ENCODE data around the gene C16orf96. TPM values are rescaled to one million over a fixed set of nuclear protein-coding genes. Genes with fewer than 3 reads are reported as not detected.

Gene C16orf96
- total and polyA plus RNA-seq, 2 experiments from 2014 or later, result 0.37 to 2.2 TPM

DNA sequence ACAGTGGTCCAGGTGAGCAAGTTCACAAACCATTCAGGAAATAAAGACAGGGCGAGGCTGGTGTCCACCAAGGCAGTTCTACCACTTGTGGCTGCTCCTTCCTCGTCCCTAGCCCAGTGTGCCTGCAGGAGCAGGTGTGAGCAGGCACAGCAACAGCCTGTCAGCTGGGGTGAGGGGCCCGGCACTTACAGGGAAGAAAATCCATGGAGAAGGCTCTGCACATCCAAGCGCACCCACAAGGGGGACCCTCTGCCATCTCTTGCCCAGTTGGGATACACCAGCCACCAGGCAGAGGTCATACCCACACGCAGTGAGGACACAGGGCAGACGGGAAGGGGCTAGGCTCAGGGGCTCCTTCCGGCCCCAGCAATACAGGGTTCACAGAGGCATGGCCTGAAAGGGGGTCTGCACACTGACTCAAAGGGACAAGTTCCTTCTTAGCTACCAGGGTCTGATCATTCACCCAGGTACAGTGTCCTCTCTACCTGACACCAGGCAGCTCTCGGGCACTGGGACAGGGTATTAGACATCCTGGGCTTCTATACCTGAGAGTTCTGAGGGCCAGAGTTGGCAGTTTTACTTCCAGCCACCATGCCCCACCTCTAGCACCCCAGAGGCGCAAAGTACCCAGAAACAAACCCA lies 44.6 kb upstream of the C16orf96 start:
- Mint-ChIP-seq H3K27me3 (ENCODE audit: insufficient read depth, low read depth, poor library complexity) (peaks cover 10% of the 10 kb centered on the region), H3K4me3 (no peak overlapping the region), H3K4me1 (peaks cover 19% of the 10 kb centered on the region), H3K27ac (no peak overlapping the region), H3K9me3 (no peaks in the 10 kb centered on the region), H3K36me3 (ENCODE audit: low read depth) (peaks cover 35% of the 10 kb centered on the region)
- Histone ChIP-seq H3K9me2 (ENCODE audit: insufficient read depth) (no peaks in the 10 kb centered on the region), H3K27me3 (ENCODE audit: insufficient read depth) (no peaks in the 10 kb centered on the region), H3F3A (replicated peaks; ENCODE audit: low read depth) (0 out of 2 replicates have a peak, but pooled peaks cover 7% of the 10 kb centered on the region), H3K4me1 (ENCODE audit: insufficient read depth) (peaks cover 16% of the 10 kb centered on the region), H3K79me2 (replicated peaks; ENCODE audit: insufficient read depth) (peaks cover 12% of the 10 kb centered on the region; the same call in 1 of the 2 replicates), H2AFZ (no peak overlapping the region), H3K4me2 (no peak overlapping the region), H3K36me3 (ENCODE audit: insufficient read depth) (no peaks in the 10 kb centered on the region), H3K27ac (ENCODE audit: low read depth) (0 out of 2 replicates have a peak overlapping the region, but pooled peaks have one; percentile 72), H3K4me3 (no peak overlapping the region), H4K20me1 (replicated peaks; ENCODE audit: insufficient read depth) (peaks cover 16% of the 10 kb centered on the region)
- no peak for TF ChIP-seq JUNB (IDR thresholded peaks at IDR 0.05; ENCODE audit: unreplicated experiment)
- TF ChIP-seq, protein P1, sequence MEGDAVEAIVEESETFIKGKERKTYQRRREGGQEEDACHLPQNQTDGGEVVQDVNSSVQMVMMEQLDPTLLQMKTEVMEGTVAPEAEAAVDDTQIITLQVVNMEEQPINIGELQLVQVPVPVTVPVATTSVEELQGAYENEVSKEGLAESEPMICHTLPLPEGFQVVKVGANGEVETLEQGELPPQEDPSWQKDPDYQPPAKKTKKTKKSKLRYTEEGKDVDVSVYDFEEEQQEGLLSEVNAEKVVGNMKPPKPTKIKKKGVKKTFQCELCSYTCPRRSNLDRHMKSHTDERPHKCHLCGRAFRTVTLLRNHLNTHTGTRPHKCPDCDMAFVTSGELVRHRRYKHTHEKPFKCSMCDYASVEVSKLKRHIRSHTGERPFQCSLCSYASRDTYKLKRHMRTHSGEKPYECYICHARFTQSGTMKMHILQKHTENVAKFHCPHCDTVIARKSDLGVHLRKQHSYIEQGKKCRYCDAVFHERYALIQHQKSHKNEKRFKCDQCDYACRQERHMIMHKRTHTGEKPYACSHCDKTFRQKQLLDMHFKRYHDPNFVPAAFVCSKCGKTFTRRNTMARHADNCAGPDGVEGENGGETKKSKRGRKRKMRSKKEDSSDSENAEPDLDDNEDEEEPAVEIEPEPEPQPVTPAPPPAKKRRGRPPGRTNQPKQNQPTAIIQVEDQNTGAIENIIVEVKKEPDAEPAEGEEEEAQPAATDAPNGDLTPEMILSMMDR (conservative IDR thresholded peaks at IDR 0.05; ENCODE audit: low read depth in 2 of 2), result peak; percentile 69 to 86
- TF ChIP-seq CREB1 (CRISPR knock-in tag; IDR thresholded peaks at IDR 0.05; ENCODE audit: low read depth), result 0 out of 2 replicates have a peak, but pooled peaks have one; percentile 6
- ATAC-seq (peak; percentile 94), DNase-seq (ENCODE audit: low spot score) (peak; percentile 89)

DNA sequence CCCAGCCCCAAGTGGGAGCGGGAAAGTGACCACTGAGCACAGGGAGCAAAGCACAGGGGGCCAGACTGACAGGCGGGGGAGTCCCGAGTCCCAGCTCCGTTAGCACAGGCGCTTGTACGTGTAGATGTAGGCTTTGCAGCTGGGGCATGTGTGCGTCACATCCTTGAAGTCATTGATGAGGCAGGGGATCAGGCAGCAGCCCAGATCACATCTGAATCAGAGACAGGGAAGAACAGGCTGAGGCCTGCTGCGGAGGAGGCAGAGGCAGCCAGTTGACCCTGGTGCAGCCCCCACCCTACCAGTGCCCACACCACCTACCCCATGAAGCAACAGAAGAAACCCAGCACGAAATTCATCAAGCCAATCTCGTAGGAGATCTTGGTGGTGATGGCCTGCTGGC lies 43.7 kb upstream of the C16orf96 start:
- peaks cover 28% of the 10 kb centered on the region for H3K36me3 Mint-ChIP-seq (ENCODE audit: low read depth)
- TF ChIP-seq, protein P2, sequence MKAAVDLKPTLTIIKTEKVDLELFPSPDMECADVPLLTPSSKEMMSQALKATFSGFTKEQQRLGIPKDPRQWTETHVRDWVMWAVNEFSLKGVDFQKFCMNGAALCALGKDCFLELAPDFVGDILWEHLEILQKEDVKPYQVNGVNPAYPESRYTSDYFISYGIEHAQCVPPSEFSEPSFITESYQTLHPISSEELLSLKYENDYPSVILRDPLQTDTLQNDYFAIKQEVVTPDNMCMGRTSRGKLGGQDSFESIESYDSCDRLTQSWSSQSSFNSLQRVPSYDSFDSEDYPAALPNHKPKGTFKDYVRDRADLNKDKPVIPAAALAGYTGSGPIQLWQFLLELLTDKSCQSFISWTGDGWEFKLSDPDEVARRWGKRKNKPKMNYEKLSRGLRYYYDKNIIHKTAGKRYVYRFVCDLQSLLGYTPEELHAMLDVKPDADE (IDR thresholded peaks at IDR 0.05), result no peak
- TF ChIP-seq POLR2AphosphoS5 (IDR thresholded peaks at IDR 0.05; ENCODE audit: low read depth) (no peak), ZNF114 (CRISPR knock-in tag; IDR thresholded peaks at IDR 0.05) (no peak), EZH2phosphoT487 (IDR thresholded peaks at IDR 0.05; ENCODE audit: unreplicated experiment) (no peak), JUNB (IDR thresholded peaks at IDR 0.05; ENCODE audit: unreplicated experiment) (no peak), CREB1 (CRISPR knock-in tag; IDR thresholded peaks at IDR 0.05; ENCODE audit: low read depth) (no peak), ZNF331 (CRISPR knock-in tag; IDR thresholded peaks at IDR 0.05; ENCODE audit: low read depth) (no peak), NANOG (IDR thresholded peaks at IDR 0.05; ENCODE audit: borderline replicate concordance) (no peak)
- TF ChIP-seq, protein P3, sequence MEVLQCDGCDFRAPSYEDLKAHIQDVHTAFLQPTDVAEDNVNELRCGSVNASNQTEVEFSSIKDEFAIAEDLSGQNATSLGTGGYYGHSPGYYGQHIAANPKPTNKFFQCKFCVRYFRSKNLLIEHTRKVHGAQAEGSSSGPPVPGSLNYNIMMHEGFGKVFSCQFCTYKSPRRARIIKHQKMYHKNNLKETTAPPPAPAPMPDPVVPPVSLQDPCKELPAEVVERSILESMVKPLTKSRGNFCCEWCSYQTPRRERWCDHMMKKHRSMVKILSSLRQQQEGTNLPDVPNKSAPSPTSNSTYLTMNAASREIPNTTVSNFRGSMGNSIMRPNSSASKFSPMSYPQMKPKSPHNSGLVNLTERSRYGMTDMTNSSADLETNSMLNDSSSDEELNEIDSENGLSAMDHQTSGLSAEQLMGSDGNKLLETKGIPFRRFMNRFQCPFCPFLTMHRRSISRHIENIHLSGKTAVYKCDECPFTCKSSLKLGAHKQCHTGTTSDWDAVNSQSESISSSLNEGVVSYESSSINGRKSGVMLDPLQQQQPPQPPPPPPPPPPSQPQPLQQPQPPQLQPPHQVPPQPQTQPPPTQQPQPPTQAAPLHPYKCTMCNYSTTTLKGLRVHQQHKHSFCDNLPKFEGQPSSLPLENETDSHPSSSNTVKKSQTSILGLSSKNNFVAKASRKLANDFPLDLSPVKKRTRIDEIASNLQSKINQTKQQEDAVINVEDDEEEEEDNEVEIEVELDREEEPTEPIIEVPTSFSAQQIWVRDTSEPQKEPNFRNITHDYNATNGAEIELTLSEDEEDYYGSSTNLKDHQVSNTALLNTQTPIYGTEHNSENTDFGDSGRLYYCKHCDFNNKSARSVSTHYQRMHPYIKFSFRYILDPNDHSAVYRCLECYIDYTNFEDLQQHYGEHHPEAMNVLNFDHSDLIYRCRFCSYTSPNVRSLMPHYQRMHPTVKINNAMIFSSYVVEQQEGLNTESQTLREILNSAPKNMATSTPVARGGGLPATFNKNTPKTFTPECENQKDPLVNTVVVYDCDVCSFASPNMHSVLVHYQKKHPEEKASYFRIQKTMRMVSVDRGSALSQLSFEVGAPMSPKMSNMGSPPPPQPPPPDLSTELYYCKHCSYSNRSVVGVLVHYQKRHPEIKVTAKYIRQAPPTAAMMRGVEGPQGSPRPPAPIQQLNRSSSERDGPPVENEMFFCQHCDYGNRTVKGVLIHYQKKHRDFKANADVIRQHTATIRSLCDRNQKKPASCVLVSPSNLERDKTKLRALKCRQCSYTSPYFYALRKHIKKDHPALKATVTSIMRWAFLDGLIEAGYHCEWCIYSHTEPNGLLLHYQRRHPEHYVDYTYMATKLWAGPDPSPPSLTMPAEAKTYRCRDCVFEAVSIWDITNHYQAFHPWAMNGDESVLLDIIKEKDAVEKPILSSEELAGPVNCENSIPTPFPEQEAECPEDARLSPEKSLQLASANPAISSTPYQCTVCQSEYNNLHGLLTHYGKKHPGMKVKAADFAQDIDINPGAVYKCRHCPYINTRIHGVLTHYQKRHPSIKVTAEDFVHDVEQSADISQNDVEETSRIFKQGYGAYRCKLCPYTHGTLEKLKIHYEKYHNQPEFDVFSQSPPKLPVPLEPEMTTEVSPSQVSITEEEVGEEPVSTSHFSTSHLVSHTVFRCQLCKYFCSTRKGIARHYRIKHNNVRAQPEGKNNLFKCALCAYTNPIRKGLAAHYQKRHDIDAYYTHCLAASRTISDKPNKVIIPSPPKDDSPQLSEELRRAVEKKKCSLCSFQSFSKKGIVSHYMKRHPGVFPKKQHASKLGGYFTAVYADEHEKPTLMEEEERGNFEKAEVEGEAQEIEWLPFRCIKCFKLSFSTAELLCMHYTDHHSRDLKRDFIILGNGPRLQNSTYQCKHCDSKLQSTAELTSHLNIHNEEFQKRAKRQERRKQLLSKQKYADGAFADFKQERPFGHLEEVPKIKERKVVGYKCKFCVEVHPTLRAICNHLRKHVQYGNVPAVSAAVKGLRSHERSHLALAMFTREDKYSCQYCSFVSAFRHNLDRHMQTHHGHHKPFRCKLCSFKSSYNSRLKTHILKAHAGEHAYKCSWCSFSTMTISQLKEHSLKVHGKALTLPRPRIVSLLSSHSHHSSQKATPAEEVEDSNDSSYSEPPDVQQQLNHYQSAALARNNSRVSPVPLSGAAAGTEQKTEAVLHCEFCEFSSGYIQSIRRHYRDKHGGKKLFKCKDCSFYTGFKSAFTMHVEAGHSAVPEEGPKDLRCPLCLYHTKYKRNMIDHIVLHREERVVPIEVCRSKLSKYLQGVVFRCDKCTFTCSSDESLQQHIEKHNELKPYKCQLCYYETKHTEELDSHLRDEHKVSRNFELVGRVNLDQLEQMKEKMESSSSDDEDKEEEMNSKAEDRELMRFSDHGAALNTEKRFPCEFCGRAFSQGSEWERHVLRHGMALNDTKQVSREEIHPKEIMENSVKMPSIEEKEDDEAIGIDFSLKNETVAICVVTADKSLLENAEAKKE (CRISPR knock-in tag; IDR thresholded peaks at IDR 0.05), result no peak

More for the DNA sequence above, 43.7 kb upstream of the C16orf96 start:
- Histone ChIP-seq H3K79me2 (replicated peaks; ENCODE audit: insufficient read depth) (peaks cover 21% of the 10 kb centered on the region), H4K20me1 (replicated peaks; ENCODE audit: insufficient read depth) (peaks cover 23% of the 10 kb centered on the region), H3K27me3 (ENCODE audit: insufficient read depth) (no peaks in the 10 kb centered on the region), H3K27ac (ENCODE audit: low read depth) (no peak overlapping the region), H3K4me3 (no peak overlapping the region), H3K4me2 (no peak overlapping the region), H2AFZ (no peak overlapping the region), H3F3A (replicated peaks; ENCODE audit: low read depth) (0 out of 2 replicates have a peak, but pooled peaks cover 7% of the 10 kb centered on the region), H3K36me3 (ENCODE audit: insufficient read depth) (no peaks in the 10 kb centered on the region), H3K9me2 (ENCODE audit: insufficient read depth) (no peaks in the 10 kb centered on the region), H3K4me1 (ENCODE audit: insufficient read depth) (peaks cover 16% of the 10 kb centered on the region)
- no peaks in the 10 kb centered on the region for H3K9me3 Mint-ChIP-seq
- no peak for ATAC-seq
- H3K27me3 Mint-ChIP-seq (ENCODE audit: insufficient read depth, low read depth, poor library complexity), result peaks cover 10% of the 10 kb centered on the region
- no peak for DNase-seq (ENCODE audit: low spot score)
- H3K27ac Mint-ChIP-seq, result no peak overlapping the region
- peaks cover 19% of the 10 kb centered on the region for H3K4me1 Mint-ChIP-seq
- no peak overlapping the region for H3K4me3 Mint-ChIP-seq

Measured in GM23338 (cell line).